Endothelial cell of umbilical vein (primary cell): Measurements from ENCODE around the gene GEMIN8. TPM values are rescaled to one million over a fixed set of nuclear protein-coding genes. Genes with fewer than 3 reads are reported as not detected.

Experiments used
- BruUV-seq: library from RNA; stranded (reverse); fragments of 400-500 nt; replicated peaks from 2 replicates; lab custom pipeline; 2021; lab: Mats Ljungman, UMichigan
- CTCF ChIA-PET: fragments of 300-600, 350-600 bp; sonication (Branson Sonifier 250); formaldehyde crosslinking; loops from one replicate; lab custom pipeline; 2021; ENCODE audit warnings: antibody characterized with exemption, inconsistent platforms; lab: Charles Lee
- POLR2A ChIA-PET: fragments of 300-600, 350-600 bp; sonication (Branson Sonifier 250); formaldehyde crosslinking; loops from one replicate; lab custom pipeline; 2021; ENCODE audit warnings: antibody characterized with exemption, inconsistent platforms; lab: Charles Lee
- DNase-seq: peaks from one replicate; pipeline ENCODE4 v3.0.0-alpha.2; 2011; ENCODE audit warnings: low read depth, low spot score
- FAIRE-seq: peaks from 2 replicates; lab custom pipeline; 2011; peaks lifted over from hg19 to GRCh38; lab: Jason Lieb, UNC
- H2AFZ ChIP-seq: 2 replicates; pipeline ENCODE4 v1.6.0; 2012; ENCODE audit warnings: low read depth, low read length, control low read depth, inconsistent platforms
- H3K27ac ChIP-seq: 2 replicates; pipeline ENCODE4 v1.5.1; 2011; ENCODE audit warnings: low read depth, mild to moderate bottlenecking, control low read depth, low read length, moderate library complexity; ENCODE audit not compliant: insufficient read depth
- H3K27me3 ChIP-seq, 2 experiments: 2 replicates each; pipeline versions ENCODE4 v1.6.0 to v1.6.1; 2011; ENCODE audit warnings: low read length in 2 of 2, mixed read lengths in 1 of 2; ENCODE audit not compliant: control insufficient read depth in 2 of 2, insufficient read depth in 2 of 2
- H3K36me3 ChIP-seq, 2 experiments: 2 replicates in 1 of 2; 3 replicates in 1 of 2; pipeline ENCODE4 v1.5.1; 2011; ENCODE audit warnings: low read length in 2 of 2, mild to moderate bottlenecking in 1 of 2, moderate library complexity in 1 of 2; ENCODE audit not compliant: control insufficient read depth in 2 of 2, insufficient read depth in 2 of 2; ENCODE audit errors: extremely low read depth in 1 of 2
- H3K4me1 ChIP-seq: 3 replicates; pipeline ENCODE4 v1.5.1; 2011; ENCODE audit warnings: mild to moderate bottlenecking, low read length; ENCODE audit not compliant: control insufficient read depth, insufficient read depth; ENCODE audit errors: extremely low read depth
- H3K4me2 ChIP-seq: 2 replicates; pipeline ENCODE4 v1.6.1; 2011; ENCODE audit warnings: low read length, control low read depth, mixed read lengths; ENCODE audit not compliant: insufficient read depth
- H3K4me3 ChIP-seq, 3 experiments: fragments of 200-600 bp in 1 of 3; sonication (generic), shearing (Covaris generic) in 1 of 3; replicated peaks in 1 of 3; 2 replicates each; pipeline ENCODE4 v1.5.1; 2011 to 2016; ENCODE audit warnings: control low read depth in 3 of 3, low read length in 3 of 3, mild to moderate bottlenecking in 2 of 3, inconsistent platforms in 1 of 3, low read depth in 1 of 3, moderate library complexity in 1 of 3; ENCODE audit not compliant: insufficient read depth in 1 of 3
- H3K79me2 ChIP-seq: 2 replicates; pipeline ENCODE4 v1.6.0; 2012; ENCODE audit warnings: low read length, inconsistent platforms; ENCODE audit not compliant: control insufficient read depth, insufficient read depth
- H3K9ac ChIP-seq: replicated peaks from 2 replicates; pipeline ENCODE3; 2011; ENCODE audit warnings: low read length, control low read depth; ENCODE audit not compliant: insufficient read depth; ENCODE audit errors: extremely low read depth
- H3K9me1 ChIP-seq: replicated peaks from 3 replicates; pipeline ENCODE4 v1.6.0; 2011; ENCODE audit warnings: mild to moderate bottlenecking, low read length; ENCODE audit not compliant: control insufficient read depth, insufficient read depth; ENCODE audit errors: extremely low read depth
- H3K9me3 ChIP-seq: replicated peaks from 2 replicates; pipeline ENCODE4 v1.5.1; 2012; ENCODE audit warnings: low read length, inconsistent platforms; ENCODE audit not compliant: control insufficient read depth, insufficient read depth
- H4K20me1 ChIP-seq: replicated peaks from 2 replicates; pipeline ENCODE3; 2011; ENCODE audit warnings: mild to moderate bottlenecking, low read length; ENCODE audit not compliant: control insufficient read depth, insufficient read depth; ENCODE audit errors: extremely low read depth
- EZH2 ChIP-seq: IDR thresholded peaks from 2 replicates; pipeline ENCODE4 v1.6.1; 2012; ENCODE audit warnings: borderline replicate concordance, low read depth, mild to moderate bottlenecking, moderate library complexity, low read length, inconsistent platforms; ENCODE audit not compliant: severe bottlenecking
- FOS ChIP-seq: IDR thresholded peaks from 2 replicates; pipeline ENCODE4 v1.6.1; 2011; ENCODE audit warnings: mild to moderate bottlenecking, low read length, moderate library complexity, borderline replicate concordance; ENCODE audit not compliant: insufficient read depth
- GATA2 ChIP-seq: IDR thresholded peaks from 2 replicates; pipeline ENCODE4 v1.7.0; 2011; ENCODE audit warnings: low read depth, mild to moderate bottlenecking, moderate library complexity, mixed read lengths, low read length; ENCODE audit not compliant: insufficient read length, insufficient read depth
- MYC ChIP-seq: IDR thresholded peaks from one replicate; pipeline ENCODE4 v1.6.1; 2011; ENCODE audit warnings: mild to moderate bottlenecking, low read depth, low read length
- dilution Hi-C: fragments of 300-500 bp; cut with MboI; formaldehyde crosslinking; loops from one replicate; pipeline ENCODE4 v1.15.0; 2019; ENCODE audit warnings: low sequenced_read_pairs; ENCODE audit not compliant: extremely low pct_ligation_motif_present
- intact Hi-C: fragments of 100-400 bp; cut with micrococcal nuclease; formaldehyde crosslinking; loops from one replicate; pipeline ENCODE4 v1.10.0; 2022
- polyA plus RNA-seq, 4 experiments: library from polyadenylated mRNA; depleted of rRNA in 3 of 4; stranded (reverse) in 3 of 4; unstranded in 1 of 4; fragments of >200 nt; gene quantifications; 2 replicates each; pipeline versions ENCODE4 v1.2.1 to v1.2.3, GENCODE V29; 2011 to 2012; ENCODE audit warnings: missing spikeins in 1 of 4
- total RNA-seq: library from RNA; stranded (reverse); gene quantifications from 2 replicates; pipeline ENCODE4 v1.2.3, GENCODE V29; 2021
- TF ChIP-seq, protein P1 (sequence below), 2 donors: IDR thresholded peaks; 1 replicate in 1 of 2; 2 replicates in 1 of 2; pipeline ENCODE4 v1.5.1; 2011; ENCODE audit warnings: low read length in 2 of 2, mild to moderate bottlenecking in 2 of 2, moderate library complexity in 2 of 2, control low read depth in 1 of 2, inconsistent platforms in 1 of 2, low read depth in 1 of 2; ENCODE audit not compliant: insufficient read depth in 1 of 2; ENCODE audit errors: extremely low read depth in 1 of 2

The GEMIN8 gene
- total and polyA plus RNA-seq, 2 donors (not counting 3 experiments of a cell fraction or from before 2014, with no cell fraction given): 18.5 to 24.5 TPM

DNA sequence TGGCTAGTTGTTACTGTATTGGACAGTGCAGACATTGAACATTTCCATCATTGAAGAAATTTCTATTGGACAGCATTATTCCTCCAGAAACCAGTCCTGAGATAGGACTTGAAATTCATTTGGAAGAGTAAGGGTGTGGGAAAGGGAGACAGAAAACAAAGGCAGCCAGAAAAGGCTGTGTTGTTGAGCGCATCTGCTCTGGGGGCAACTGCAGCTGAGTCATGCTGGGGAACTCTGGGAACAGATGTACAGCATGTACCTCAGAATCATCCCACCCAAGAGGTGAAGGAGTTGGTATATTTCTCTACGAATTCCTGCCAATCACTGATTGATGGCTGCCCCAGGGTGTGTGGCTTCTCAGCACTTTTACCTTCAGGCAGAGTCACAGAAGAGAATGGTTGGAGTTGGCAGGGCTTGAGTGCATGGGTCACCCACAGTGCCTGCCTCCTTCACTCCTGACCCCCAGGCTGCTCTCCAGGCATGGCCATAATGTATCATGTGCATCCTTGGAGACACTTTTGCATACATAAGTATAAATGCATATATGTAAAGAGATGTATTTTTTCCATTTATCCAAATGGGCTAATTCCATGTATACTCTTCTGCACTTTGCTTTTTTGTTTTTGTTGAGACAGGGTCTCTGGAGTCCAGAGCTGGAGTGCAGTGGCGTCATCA is 39.4 kb downstream of the GEMIN8 start:
- Histone ChIP-seq H3K79me2 (no peaks in the 10 kb centered on the region), H3K27ac (no peak overlapping the region), H3K27me3 (no peaks in the 10 kb centered on the region), H3K9me3 (no peaks in the 10 kb centered on the region), H2AFZ (no peak overlapping the region), H3K36me3 (no peaks in the 10 kb centered on the region), H3K9me1 (no peaks in the 10 kb centered on the region), H3K9ac (no peak overlapping the region), H3K4me3 (no peak overlapping the region), H4K20me1 (no peaks in the 10 kb centered on the region), H3K4me2 (no peak overlapping the region), H3K4me1 (no peaks in the 10 kb centered on the region)
- DNase-seq: no peak
- no peak for TF ChIP-seq MYC
- no peak for TF ChIP-seq GATA2
- no peak for TF ChIP-seq EZH2
- TF ChIP-seq, protein P1, sequence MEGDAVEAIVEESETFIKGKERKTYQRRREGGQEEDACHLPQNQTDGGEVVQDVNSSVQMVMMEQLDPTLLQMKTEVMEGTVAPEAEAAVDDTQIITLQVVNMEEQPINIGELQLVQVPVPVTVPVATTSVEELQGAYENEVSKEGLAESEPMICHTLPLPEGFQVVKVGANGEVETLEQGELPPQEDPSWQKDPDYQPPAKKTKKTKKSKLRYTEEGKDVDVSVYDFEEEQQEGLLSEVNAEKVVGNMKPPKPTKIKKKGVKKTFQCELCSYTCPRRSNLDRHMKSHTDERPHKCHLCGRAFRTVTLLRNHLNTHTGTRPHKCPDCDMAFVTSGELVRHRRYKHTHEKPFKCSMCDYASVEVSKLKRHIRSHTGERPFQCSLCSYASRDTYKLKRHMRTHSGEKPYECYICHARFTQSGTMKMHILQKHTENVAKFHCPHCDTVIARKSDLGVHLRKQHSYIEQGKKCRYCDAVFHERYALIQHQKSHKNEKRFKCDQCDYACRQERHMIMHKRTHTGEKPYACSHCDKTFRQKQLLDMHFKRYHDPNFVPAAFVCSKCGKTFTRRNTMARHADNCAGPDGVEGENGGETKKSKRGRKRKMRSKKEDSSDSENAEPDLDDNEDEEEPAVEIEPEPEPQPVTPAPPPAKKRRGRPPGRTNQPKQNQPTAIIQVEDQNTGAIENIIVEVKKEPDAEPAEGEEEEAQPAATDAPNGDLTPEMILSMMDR (IDR thresholded peaks at IDR 0.05; ENCODE audit: extremely low read depth in 1 of 2, insufficient read depth in 1 of 2, low read depth in 1 of 2, low read length in 2 of 2): no peak
- no peak for TF ChIP-seq FOS
- intact Hi-C loops (no loop called here), dilution Hi-C loops (no loop called here)
- CTCF ChIA-PET: no interaction called here
- FAIRE-seq: no peak
- no TSS peak for BruUV-seq
- POLR2A ChIA-PET: no interaction called here
